DMS 273 (cell line): ENCODE data around the gene CRHR1.
"Not testable (repeated sequence)": the region's sequence is repeated elsewhere in the genome, so short reads cannot be mapped to it uniquely, and the experiment has no call there.

Source experiments
- DNase-seq: peaks from one replicate; lab custom pipeline; 2025; ENCODE audit not compliant: unreplicated experiment; lab: John Stamatoyannopoulos, UW

Gene CRHR1

GRCh38 chr17:45862127-45862526 is 78.0 kb downstream of the CRHR1 start:
- DNase-seq, result not testable (repeated sequence)

- DNase-seq, result no peak
These were observed 79.9 kb downstream of the CRHR1 start for GRCh38 chr17:45863857-45864654.

- DNase-seq, result no peak
These were observed 83.1 kb downstream of the CRHR1 start for GRCh38 chr17:45867171-45867570.

- DNase-seq, result no peak
These were observed 83.6 kb downstream of the CRHR1 start for GRCh38 chr17:45867702-45868101.

DNA sequence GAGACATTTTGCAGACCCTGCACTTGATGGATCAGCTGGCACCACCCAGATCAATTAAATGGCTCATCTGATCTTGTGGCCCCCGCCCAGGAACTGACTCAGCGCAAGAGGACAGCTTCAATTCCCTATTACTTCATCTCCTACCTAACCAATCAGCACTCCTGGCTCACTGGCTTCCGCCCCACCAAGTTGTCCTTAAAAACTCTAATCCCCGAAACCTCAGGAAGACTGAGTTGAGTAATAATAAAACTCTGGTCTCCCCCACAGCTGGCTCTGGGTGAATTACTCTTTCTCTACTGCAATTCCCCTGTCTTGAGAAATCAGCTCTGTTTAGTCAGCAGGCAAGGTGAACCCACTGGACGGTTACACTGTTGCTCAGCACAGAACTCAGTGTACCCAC is 84.2 kb downstream of the CRHR1 start:
- no peak for DNase-seq

GRCh38 chr17:45869676-45870341 is 85.7 kb downstream of the CRHR1 start:
- DNase-seq, result no peak

- no peak for DNase-seq
These were observed 86.3 kb downstream of the CRHR1 start for GRCh38 chr17:45870342-45870974.

DNA sequence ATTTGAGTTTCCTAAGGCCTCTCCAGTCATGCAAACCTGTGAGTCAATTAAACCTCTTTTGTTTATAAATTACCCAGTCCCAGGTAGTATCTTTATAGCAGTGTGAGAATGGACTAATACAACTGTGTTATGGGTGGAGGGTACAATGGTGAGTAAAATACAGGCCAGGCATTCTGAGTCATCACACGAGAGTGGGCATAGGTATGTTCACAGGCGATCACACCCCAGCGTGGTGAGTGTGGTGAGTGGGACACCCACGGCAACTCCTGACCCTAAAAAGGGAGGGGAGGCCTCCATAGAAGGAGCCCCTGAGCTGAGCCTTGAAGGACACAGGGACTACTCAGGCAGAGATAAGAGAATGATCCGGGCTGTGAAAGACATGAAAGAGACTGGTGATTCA is 87.6 kb downstream of the CRHR1 start:
- no peak for DNase-seq

GRCh38 chr17:45873728-45874127 is 89.6 kb downstream of the CRHR1 start:
- no peak for DNase-seq

DNA sequence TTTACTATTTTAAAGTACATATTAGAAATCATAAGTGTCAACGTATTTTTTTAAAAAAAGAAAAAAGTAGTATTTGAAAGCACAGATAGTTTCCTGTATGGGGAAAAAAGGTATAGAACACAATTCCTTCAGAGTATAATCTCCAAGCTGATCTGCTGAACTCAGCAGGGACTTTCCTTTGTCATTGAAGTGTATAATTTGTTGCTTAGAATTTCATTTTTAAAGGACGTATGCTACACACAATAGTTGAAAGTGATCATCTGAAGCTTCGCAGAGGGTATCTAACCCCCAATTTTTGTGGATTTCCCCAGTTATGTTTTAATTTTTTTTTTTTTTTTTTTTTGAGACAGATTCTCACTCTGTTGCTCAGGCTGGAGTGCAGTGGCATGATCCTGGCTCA is 90.0 kb downstream of the CRHR1 start:
- no peak for DNase-seq

DNA sequence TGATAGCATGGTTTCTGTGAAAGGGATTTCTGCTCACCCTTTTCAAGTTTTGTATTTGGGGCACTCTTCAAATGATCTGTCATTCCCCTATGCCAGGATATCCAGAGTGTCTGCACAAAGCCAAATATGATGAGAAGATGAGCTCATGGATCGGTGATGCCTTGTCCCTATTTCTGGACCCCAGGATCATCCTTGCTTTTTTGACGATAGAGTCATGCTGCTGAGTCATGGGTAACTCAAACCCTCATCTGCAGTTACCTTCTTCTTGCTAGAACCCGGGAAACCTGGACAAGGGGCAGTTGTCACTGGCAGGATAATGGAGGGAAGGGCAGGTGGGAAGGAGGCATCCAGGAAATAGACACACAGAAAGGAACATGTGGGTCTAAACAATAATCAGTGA is 92.4 kb downstream of the CRHR1 start:
- DNase-seq, result no peak

DNA sequence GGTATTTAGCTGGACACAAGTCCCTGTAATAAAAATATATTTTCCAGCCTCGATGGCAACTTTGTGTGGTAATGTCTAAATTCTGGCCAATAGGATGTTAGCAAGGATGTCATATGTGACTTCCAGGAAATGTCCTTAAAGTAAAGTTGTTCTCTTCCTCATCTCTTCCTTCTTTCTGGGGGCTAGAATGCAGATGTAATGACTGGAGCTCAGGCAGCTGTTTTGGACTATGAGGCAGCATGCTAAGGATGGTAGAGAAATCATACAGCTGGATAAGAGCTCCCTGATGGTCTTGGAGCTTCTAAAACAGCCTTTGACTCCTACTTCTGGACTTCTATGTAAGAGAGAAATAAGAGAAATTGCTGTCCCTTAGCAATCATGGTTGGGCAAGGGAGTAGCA is 93.3 kb downstream of the CRHR1 start:
- DNase-seq, result no peak

DNA sequence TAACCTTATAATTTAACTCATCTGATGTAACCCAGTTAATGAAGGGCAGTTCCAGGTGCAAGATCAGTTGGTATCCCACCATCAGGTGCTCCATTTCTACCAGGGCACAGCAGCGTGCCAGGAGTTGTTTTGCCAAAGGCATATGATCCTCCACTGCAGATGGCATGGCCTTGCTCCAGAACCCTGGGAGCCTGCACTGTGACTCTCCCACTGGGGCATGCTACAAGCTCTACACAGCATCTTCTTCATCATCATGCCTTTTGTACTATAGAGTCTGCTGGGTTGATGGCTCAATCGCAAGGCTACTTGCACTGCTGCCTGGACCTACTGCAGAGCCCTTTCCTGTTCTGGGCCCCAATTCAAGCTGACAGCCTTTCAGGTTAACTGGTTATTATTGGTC is 98.9 kb downstream of the CRHR1 start:
- peak; percentile 82 for DNase-seq
